Astrocyte (in vitro differentiated cells and primary cell): Measurements from ENCODE around the gene NFRKB. TPM values are rescaled to one million over a fixed set of nuclear protein-coding genes. Genes with fewer than 3 reads are reported as not detected.

Experiments used
- DNase-seq: peaks from one replicate; pipeline ENCODE4 v3.0.0-alpha.2; 2010; ENCODE audit warnings: low read depth
- FAIRE-seq: peaks from 2 replicates; lab custom pipeline; 2011; peaks lifted over from hg19 to GRCh38; lab: Jason Lieb, UNC
- H2AFZ ChIP-seq: 2 replicates; pipeline ENCODE4 v1.6.0; 2012; ENCODE audit warnings: low read depth, low read length, inconsistent platforms
- H3K27ac ChIP-seq: 2 replicates; pipeline ENCODE4 v1.5.1; 2011; ENCODE audit warnings: low read depth, low read length, inconsistent platforms
- H3K27me3 ChIP-seq: 2 replicates; pipeline ENCODE4 v1.6.0; 2011; ENCODE audit warnings: low read length, inconsistent platforms; ENCODE audit not compliant: insufficient read depth
- H3K36me3 ChIP-seq: 2 replicates; pipeline ENCODE4 v1.5.1; 2011; ENCODE audit warnings: low read length, inconsistent platforms; ENCODE audit not compliant: insufficient read depth
- H3K4me1 ChIP-seq: 2 replicates; pipeline ENCODE4 v1.5.1; 2011; ENCODE audit warnings: low read length, inconsistent platforms; ENCODE audit not compliant: insufficient read depth
- H3K4me2 ChIP-seq: 2 replicates; pipeline ENCODE4 v1.6.0; 2012; ENCODE audit warnings: low read length, inconsistent platforms
- H3K4me3 ChIP-seq: 2 replicates; pipeline ENCODE4 v1.5.1; 2011; ENCODE audit warnings: low read depth, mild to moderate bottlenecking, low read length, inconsistent platforms; ENCODE audit not compliant: insufficient read depth
- H3K79me2 ChIP-seq: 2 replicates; pipeline ENCODE4 v1.6.0; 2012; ENCODE audit warnings: mild to moderate bottlenecking, low read length, inconsistent platforms; ENCODE audit not compliant: insufficient read depth
- H3K9ac ChIP-seq: 2 replicates; pipeline ENCODE4 v1.6.0; 2012; ENCODE audit warnings: mild to moderate bottlenecking, low read length, inconsistent platforms
- H3K9me3 ChIP-seq: 2 replicates; pipeline ENCODE4 v1.5.1; 2012; ENCODE audit warnings: low read depth, mild to moderate bottlenecking, low read length, inconsistent platforms; ENCODE audit not compliant: insufficient read depth
- H4K20me1 ChIP-seq: 2 replicates; pipeline ENCODE4 v1.6.0; 2012; ENCODE audit warnings: low read length, inconsistent platforms; ENCODE audit not compliant: insufficient read depth
- H3K27ac Mint-ChIP-seq: one replicate; pipeline ENCODE4 v1.8.0; 2021; ENCODE audit warnings: mild to moderate bottlenecking, mixed read lengths; ENCODE audit not compliant: unreplicated experiment
- H3K27me3 Mint-ChIP-seq: one replicate; pipeline ENCODE4 v1.8.0; 2021; ENCODE audit warnings: low read depth, mixed read lengths; ENCODE audit not compliant: unreplicated experiment
- H3K36me3 Mint-ChIP-seq: one replicate; pipeline ENCODE4 v1.8.0; 2021; ENCODE audit warnings: low read depth, mixed read lengths; ENCODE audit not compliant: unreplicated experiment
- H3K4me1 Mint-ChIP-seq: one replicate; pipeline ENCODE4 v1.8.0; 2021; ENCODE audit warnings: low read depth, mixed read lengths; ENCODE audit not compliant: unreplicated experiment
- H3K4me3 Mint-ChIP-seq: one replicate; pipeline ENCODE4 v1.8.0; 2021; ENCODE audit warnings: mild to moderate bottlenecking, moderate library complexity, mixed read lengths; ENCODE audit not compliant: unreplicated experiment
- H3K9me3 Mint-ChIP-seq: one replicate; pipeline ENCODE4 v1.8.0; 2021; ENCODE audit warnings: mild to moderate bottlenecking, mixed read lengths; ENCODE audit not compliant: unreplicated experiment
- CTCF ChIP-seq: IDR thresholded peaks from 2 replicates; pipeline ENCODE4 v1.5.1; 2011; ENCODE audit warnings: low read depth, mild to moderate bottlenecking, inconsistent platforms, low read length, moderate library complexity; ENCODE audit not compliant: insufficient read depth
- EZH2 ChIP-seq: IDR thresholded peaks from 2 replicates; pipeline ENCODE4 v1.6.1; 2012; ENCODE audit warnings: mild to moderate bottlenecking, low read length, inconsistent platforms; ENCODE audit not compliant: insufficient read depth
- total RNA-seq: library from RNA; stranded (reverse); gene quantifications from 2 replicates; pipeline ENCODE4 v1.2.1, GENCODE V29; 2021

The NFRKB gene
- total RNA-seq, 1 donor from 2014 or later: 24.9 TPM

GRCh38 chr11:129937592-129938238, 42.3 kb upstream of the NFRKB start:
- peaks cover 2% of the 10 kb centered on the region for H3K4me1 Mint-ChIP-seq
- no peaks in the 10 kb centered on the region for H3K9me3 Mint-ChIP-seq
- H3K4me3 Mint-ChIP-seq: no peak overlapping the region
- no peak for TF ChIP-seq CTCF
- no peak for TF ChIP-seq EZH2
- Histone ChIP-seq H3K79me2 (no peaks in the 10 kb centered on the region), H3K27ac (no peak overlapping the region), H3K9me3 (no peaks in the 10 kb centered on the region), H3K4me3 (no peak overlapping the region), H3K4me2 (no peak overlapping the region), H4K20me1 (no peaks in the 10 kb centered on the region), H3K4me1 (no peaks in the 10 kb centered on the region), H2AFZ (no peak overlapping the region), H3K9ac (no peak overlapping the region), H3K27me3 (no peaks in the 10 kb centered on the region), H3K36me3 (no peaks in the 10 kb centered on the region)
- no peaks in the 10 kb centered on the region for H3K27me3 Mint-ChIP-seq
- peaks cover 14% of the 10 kb centered on the region for H3K36me3 Mint-ChIP-seq
- DNase-seq (no peak), FAIRE-seq (no peak)
- H3K27ac Mint-ChIP-seq: no peak overlapping the region

- H3K9me3 ChIP-seq: no peaks in the 10 kb centered on the region
- H3K9me3 Mint-ChIP-seq: no peaks in the 10 kb centered on the region
- H3K27me3 ChIP-seq: no peaks in the 10 kb centered on the region
- H3K27ac Mint-ChIP-seq: no peak overlapping the region
- H3K36me3 Mint-ChIP-seq: peaks cover 11% of the 10 kb centered on the region
- no peak for DNase-seq
- H3K4me2 ChIP-seq: no peak overlapping the region
- H3K4me3 ChIP-seq: no peak overlapping the region
- no peaks in the 10 kb centered on the region for H3K79me2 ChIP-seq
- no peak overlapping the region for H2AFZ ChIP-seq
- H4K20me1 ChIP-seq: no peaks in the 10 kb centered on the region
- no peaks in the 10 kb centered on the region for H3K27me3 Mint-ChIP-seq
- no peak overlapping the region for H3K27ac ChIP-seq
- peaks cover 2% of the 10 kb centered on the region for H3K4me1 Mint-ChIP-seq
- H3K9ac ChIP-seq: no peak overlapping the region
- no peaks in the 10 kb centered on the region for H3K36me3 ChIP-seq
- no peak for FAIRE-seq
- no peak for TF ChIP-seq CTCF
- TF ChIP-seq EZH2: no peak
- H3K4me1 ChIP-seq: no peaks in the 10 kb centered on the region
- H3K4me3 Mint-ChIP-seq: no peak overlapping the region
These were observed 40.3 kb upstream of the NFRKB start for GRCh38 chr11:129935723-129936122.

GRCh38 chr11:129933891-129934290, 38.5 kb upstream of the NFRKB start:
- H3K36me3 ChIP-seq: no peaks in the 10 kb centered on the region
- no peaks in the 10 kb centered on the region for H3K27me3 ChIP-seq
- no peaks in the 10 kb centered on the region for H3K9me3 ChIP-seq
- peaks cover 8% of the 10 kb centered on the region for H3K4me1 ChIP-seq
- Mint-ChIP-seq H3K27me3 (no peaks in the 10 kb centered on the region), H3K9me3 (no peaks in the 10 kb centered on the region), H3K27ac (no peak overlapping the region), H3K4me1 (peaks cover 3% of the 10 kb centered on the region), H3K4me3 (no peak overlapping the region), H3K36me3 (peaks cover 9% of the 10 kb centered on the region)
- no peak overlapping the region for H3K4me2 ChIP-seq
- FAIRE-seq (no peak), DNase-seq (no peak)
- H3K27ac ChIP-seq: no peak overlapping the region
- no peaks in the 10 kb centered on the region for H3K79me2 ChIP-seq
- TF ChIP-seq CTCF: no peak
- H2AFZ ChIP-seq: no peak overlapping the region
- no peak overlapping the region for H3K9ac ChIP-seq
- H4K20me1 ChIP-seq: no peaks in the 10 kb centered on the region
- no peak overlapping the region for H3K4me3 ChIP-seq
